Measurements from ENCODE around the gene NPY5R.

- TF ChIP-seq POLR2A (IDR thresholded peaks at IDR 0.05; ENCODE audit: low read depth, low read length): no peak
- no peak for TF ChIP-seq TAF1 (IDR thresholded peaks at IDR 0.05; ENCODE audit: borderline replicate concordance, low read depth, low read length)
Measured at GRCh38 chr4:163395758-163396157, 52.1 kb downstream of the NPY5R start.

Data from GM12892 (cell line).